HepG2 (cell line): ENCODE measurements around the gene FIZ1. TPM values are rescaled to one million over a fixed set of nuclear protein-coding genes. Genes with fewer than 3 reads are reported as not detected.

Experiments
- AGO1 ChIP-seq: fragments of 200-400 bp; formaldehyde crosslinking; IDR thresholded peaks from 2 replicates; pipeline ENCODE4 v1.6.1; 2017; ENCODE audit warnings: mild to moderate bottlenecking, low read depth, low read length, moderate library complexity; ENCODE audit not compliant: poor library complexity, severe bottlenecking
- ASH2L ChIP-seq: fragments of 300-600, 200-600 bp; sonication (generic); IDR thresholded peaks from 2 replicates; pipeline ENCODE4 v1.7.0; 2017; ENCODE audit warnings: low read depth, mild to moderate bottlenecking, moderate library complexity, mixed read lengths, low read length; ENCODE audit not compliant: insufficient read length
- ATF7-NPFF ChIP-seq: sonication (generic); formaldehyde crosslinking; IDR thresholded peaks from 2 replicates; pipeline ENCODE4 v1.8.1; 2023; ENCODE audit warnings: mild to moderate bottlenecking, low read depth, missing genetic modification reagents, moderate library complexity
- CREM ChIP-seq, 2 experiments: sonication (generic) in 1 of 2; formaldehyde crosslinking in 1 of 2; IDR thresholded peaks; 2 replicates each; pipeline versions ENCODE4 v1.4.0 to v1.6.1; 2016 to 2020; ENCODE audit warnings: antibody characterized with exemption in 1 of 2, mild to moderate bottlenecking in 1 of 2, missing genetic modification reagents in 1 of 2
- ELF1 ChIP-seq: sonication (generic); formaldehyde crosslinking; IDR thresholded peaks from 2 replicates; pipeline ENCODE4 v1.4.0; 2020; ENCODE audit warnings: missing genetic modification reagents
- KDM2A ChIP-seq: sonication (generic); formaldehyde crosslinking; IDR thresholded peaks from 2 replicates; pipeline ENCODE4 v1.4.0; 2020; ENCODE audit warnings: low read depth, missing genetic modification reagents, borderline replicate concordance
- MEIS2 ChIP-seq: sonication (generic); formaldehyde crosslinking; IDR thresholded peaks from 2 replicates; pipeline ENCODE4 v1.9.0; 2021; ENCODE audit warnings: mild to moderate bottlenecking, missing genetic modification reagents
- MTA1 ChIP-seq: sonication (generic); formaldehyde crosslinking; IDR thresholded peaks from 2 replicates; pipeline ENCODE4 v1.4.0; 2020; ENCODE audit warnings: missing genetic modification reagents, mild to moderate bottlenecking, borderline replicate concordance
- NFYB ChIP-seq: sonication (generic); formaldehyde crosslinking; IDR thresholded peaks from 2 replicates; pipeline ENCODE4 v1.4.0; 2020; ENCODE audit warnings: missing genetic modification reagents
- PAWR ChIP-seq: sonication (generic); formaldehyde crosslinking; IDR thresholded peaks from 2 replicates; pipeline ENCODE4 v1.4.0; 2020; ENCODE audit warnings: missing genetic modification reagents, mild to moderate bottlenecking, borderline replicate concordance
- POGK ChIP-seq: sonication (generic); formaldehyde crosslinking; conservative IDR thresholded peaks from 2 replicates; pipeline ENCODE4 v1.8.0; 2022; ENCODE audit warnings: mild to moderate bottlenecking, moderate library complexity, missing genetic modification reagents
- SMAD1 ChIP-seq: sonication (generic); formaldehyde crosslinking; IDR thresholded peaks from 2 replicates; pipeline ENCODE4 v1.4.0; 2020; ENCODE audit warnings: missing genetic modification reagents, low read depth, mild to moderate bottlenecking, borderline replicate concordance
- SMARCE1 ChIP-seq: fragments of 450-650 bp; IDR thresholded peaks from 2 replicates; pipeline ENCODE4 v1.6.1; 2017; ENCODE audit warnings: borderline replicate concordance
- STAG1 ChIP-seq: sonication (generic); formaldehyde crosslinking; IDR thresholded peaks from 2 replicates; pipeline ENCODE4 v1.4.0; 2020; ENCODE audit warnings: missing genetic modification reagents
- THYN1 ChIP-seq: sonication (generic); formaldehyde crosslinking; IDR thresholded peaks from 2 replicates; pipeline ENCODE4 v1.8.1; 2023; ENCODE audit warnings: low read depth, mild to moderate bottlenecking, moderate library complexity, missing genetic modification reagents, borderline replicate concordance
- ZBTB25 ChIP-seq: IDR thresholded peaks from 2 replicates; pipeline ENCODE4 v1.6.1; 2018; ENCODE audit warnings: missing genetic modification reagents
- ZBTB8A ChIP-seq: sonication (generic); formaldehyde crosslinking; IDR thresholded peaks from 2 replicates; pipeline ENCODE4 v1.4.0; 2020; ENCODE audit warnings: mild to moderate bottlenecking, low read depth, missing genetic modification reagents, borderline replicate concordance
- ZC3H4 ChIP-seq: sonication (generic); formaldehyde crosslinking; IDR thresholded peaks from 2 replicates; pipeline ENCODE4 v1.4.0; 2020; ENCODE audit warnings: missing genetic modification reagents, borderline replicate concordance
- ZFAT ChIP-seq: sonication (generic); formaldehyde crosslinking; conservative IDR thresholded peaks from 2 replicates; pipeline ENCODE4 v1.8.1; 2023; ENCODE audit warnings: missing genetic modification reagents, inconsistent platforms
- ZMAT3 ChIP-seq: sonication (generic); formaldehyde crosslinking; conservative IDR thresholded peaks from 2 replicates; pipeline ENCODE4 v1.7.0; 2021; ENCODE audit warnings: missing genetic modification reagents
- ZNF275 ChIP-seq: sonication (generic); formaldehyde crosslinking; IDR thresholded peaks from 2 replicates; pipeline ENCODE4 v1.8.0; 2022; ENCODE audit warnings: missing genetic modification reagents, mild to moderate bottlenecking, inconsistent platforms, borderline replicate concordance
- ZNF367 ChIP-seq: sonication (generic); formaldehyde crosslinking; IDR thresholded peaks from 2 replicates; pipeline ENCODE4 v1.4.0; 2020; ENCODE audit warnings: missing genetic modification reagents, borderline replicate concordance
- ZNF597 ChIP-seq: sonication (generic); formaldehyde crosslinking; IDR thresholded peaks from 2 replicates; pipeline ENCODE4 v1.5.0; 2020; ENCODE audit warnings: missing genetic modification reagents
- ZNF747 ChIP-seq: sonication (generic); formaldehyde crosslinking; IDR thresholded peaks from 2 replicates; pipeline ENCODE4 v1.8.1; 2023; ENCODE audit warnings: missing genetic modification reagents, mild to moderate bottlenecking, borderline replicate concordance
- polyA plus RNA-seq, 8 experiments: library from polyadenylated mRNA; depleted of rRNA in 3 of 8; stranded (reverse) in 7 of 8; unstranded in 1 of 8; fragments of >200 nt; fragmentation: Illumina TruSeq in 4 of 8; extraction: Trizol in 4 of 8; gene quantifications; 2 replicates each; pipeline versions ENCODE4 v1.2.1 to v1.2.3, GENCODE V29; 2011 to 2016; ENCODE audit warnings: low read depth in 4 of 8, missing spikeins in 1 of 8, mixed read lengths in 1 of 8; ENCODE audit not compliant: insufficient read depth in 1 of 8
- total RNA-seq, 5 experiments: library from RNA; depleted of rRNA; stranded (reverse); fragments of >200 nt; fragmentation: Illumina TruSeq; extraction: Trizol; gene quantifications; 2 replicates each; pipeline ENCODE4 v1.2.3, GENCODE V29; 2016; ENCODE audit warnings: low read depth in 1 of 5

Gene FIZ1
- total and polyA plus RNA-seq, 2 of the 13 experiments (the other 11 are each of a cell fraction or from before 2014, with no cell fraction given): 3.6 to 5.9 TPM

GRCh38 chr19:55647732-55648584, 48.6 kb upstream of the FIZ1 start, which contains the start of gene CCDC106 (continued):
- TF ChIP-seq POGK (CRISPR knock-in tag) (no peak; the same call in 1 of the 2 replicates), ATF7-NPFF (no peak), ZNF367 (CRISPR knock-in tag) (no peak), ZMAT3 (CRISPR knock-in tag) (no peak), ZBTB8A (CRISPR knock-in tag) (no peak), ELF1 (CRISPR knock-in tag) (no peak), NFYB (CRISPR knock-in tag) (no peak), CREM (IDR thresholded peaks at IDR 0.05) (no peak), CREM (CRISPR knock-in tag; IDR thresholded peaks at IDR 0.05) (no peak), ZBTB25 (no peak), ZNF597 (CRISPR knock-in tag) (no peak; the same call in 1 of the 2 replicates), ZC3H4 (no peak), ZNF747 (CRISPR knock-in tag) (peak; percentile 88; the same call in 1 of the 2 replicates), ZNF275 (CRISPR knock-in tag) (no peak), SMAD1 (0 out of 2 replicates have a peak, but pooled peaks have one; percentile 47), SMARCE1 (no peak), ZFAT (CRISPR knock-in tag) (no peak), KDM2A (CRISPR knock-in tag) (peak; percentile 68), AGO1 (peak; percentile 94), THYN1 (no peak), STAG1 (CRISPR knock-in tag) (no peak), ASH2L (peak; percentile 89), MEIS2 (peak; percentile 17; the same call in 1 of the 2 replicates), MTA1 (CRISPR knock-in tag) (peak; percentile 90; the same call in 1 of the 2 replicates), PAWR (CRISPR knock-in tag) (no peak)
